Adrenal gland (tissue), 12 donors: ENCODE data around the gene UBE2E3. TPM values are rescaled to one million over a fixed set of nuclear protein-coding genes. Genes with fewer than 3 reads are reported as not detected.

Source experiments
- DNase-seq, 7 donors: peaks; one replicate each; pipeline ENCODE4 v3.0.0-alpha.2; 2019 to 2020
- H3K27ac ChIP-seq, 5 donors: fragments of 200-600 bp; sonication (generic) in 4 of 5; 1 replicate in 3 of 5; 2 replicates in 2 of 5; pipeline versions ENCODE4 v1.5.1 to v1.8.0; 2016 to 2020; ENCODE audit warnings: mild to moderate bottlenecking in 1 of 5
- H3K27me3 ChIP-seq: fragments of 200-600 bp; 2 replicates; pipeline ENCODE4 v1.8.0; 2021
- H3K36me3 ChIP-seq, 2 donors: fragments of 200-600 bp; replicated peaks in 1 of 2; 1 replicate in 1 of 2; 2 replicates in 1 of 2; pipeline versions ENCODE4 v1.5.1 to v1.8.0; 2018 to 2022
- H3K4me1 ChIP-seq, 2 donors: fragments of 200-600 bp; replicated peaks in 1 of 2; 1 replicate in 1 of 2; 2 replicates in 1 of 2; pipeline versions ENCODE4 v1.5.1 to v1.8.0; 2018 to 2021
- H3K4me3 ChIP-seq, 4 donors: fragments of 200-600 bp; sonication (generic) in 3 of 4; one replicate each; pipeline ENCODE4 v1.5.1; 2016 to 2018
- H3K9me3 ChIP-seq, 3 donors: fragments of 200-600 bp; sonication (generic) in 1 of 3; replicated peaks in 1 of 3; 1 replicate in 2 of 3; 2 replicates in 1 of 3; pipeline versions ENCODE4 v1.5.1 to v1.8.0; 2016 to 2021
- POLR2A ChIP-seq, 2 donors: fragments of 450-650 bp; IDR thresholded peaks; one replicate each; pipeline ENCODE4 v1.6.1; 2017; ENCODE audit warnings: antibody characterized with exemption in 2 of 2, mild to moderate bottlenecking in 2 of 2, moderate library complexity in 1 of 2
- WGBS, 4 donors: extraction: QIAGEN DNeasy Blood & Tissue Kit in 2 of 4; methylation state at CpG; one replicate each; pipeline versions ENCODE4 v1.1.5 to v1.1.7; 2013 to 2017; 5-methylcytosine and 5-hydroxymethylcytosine counted together
- intact Hi-C, 2 donors: fragments of 100-400 bp; cut with DNase I; formaldehyde crosslinking; loops; one replicate each; pipeline versions ENCODE4 v1.14.1 to v1.15.0; 2022 to 2023
- polyA plus RNA-seq, 3 donors: library from polyadenylated mRNA; stranded (reverse); fragments of 200-250 nt in 2 of 3; fragments of 350-450 nt in 1 of 3; fragmentation: Illumina TruSeq in 1 of 3; extraction: RNeasy Lipid Tissue Mini Kit (QIAGEN cat#74804) in 1 of 3; gene quantifications; one replicate each; pipeline ENCODE4 v1.2.3, GENCODE V29; 2013 to 2014
- total RNA-seq, 9 donors: library from RNA; depleted of rRNA in 4 of 9; stranded (reverse); fragments of >200 nt in 4 of 9; fragments of 120-200 nt in 1 of 9; fragmentation: NEBNext Ultra II Directional in 1 of 9; extraction: Animal tissue kit (Norgen Biotek cat#: 25700) in 1 of 9; gene quantifications; one replicate each; pipeline versions ENCODE4 v1.1.0 to v1.2.4, GENCODE V29; 2013 to 2023
- TF ChIP-seq, protein P1 (sequence below), 6 experiments: fragments of 450-650 bp in 4 of 6; fragments of 200-600 bp in 2 of 6; sonication (generic) in 1 of 6; IDR thresholded peaks; 1 replicate in 5 of 6; 2 replicates in 1 of 6; pipeline versions ENCODE4 v1.5.1 to v1.8.0; 2016 to 2021; ENCODE audit warnings: antibody characterized with exemption in 6 of 6, mild to moderate bottlenecking in 2 of 6, moderate library complexity in 1 of 6
- donor health status: healthy with polysubstance abuse.
- donor health status: Bipolar disorder and iron deficiency.
- donor health status: DM: yes; HTN: yes; CAD: no.
- donor health status: DM: no; HTN: no; CAD: no.
- donor health status: DM: no; HTN: no; CAD: no.
- donor health status: DM: yes; HTN: yes; CAD: no.

UBE2E3 gene
- total and polyA plus RNA-seq, 12 donors: 30.8 to 87.1 (median 51.0) TPM

- Histone ChIP-seq H3K4me1 (no peaks in the 10 kb centered on the region), H3K27ac (no peak overlapping the region), H3K9me3 (no peaks in the 10 kb centered on the region), H3K4me3 (no peak overlapping the region), H3K27me3 (no peaks in the 10 kb centered on the region), H3K36me3 (no peaks in the 10 kb centered on the region)
- TF ChIP-seq, protein P1, sequence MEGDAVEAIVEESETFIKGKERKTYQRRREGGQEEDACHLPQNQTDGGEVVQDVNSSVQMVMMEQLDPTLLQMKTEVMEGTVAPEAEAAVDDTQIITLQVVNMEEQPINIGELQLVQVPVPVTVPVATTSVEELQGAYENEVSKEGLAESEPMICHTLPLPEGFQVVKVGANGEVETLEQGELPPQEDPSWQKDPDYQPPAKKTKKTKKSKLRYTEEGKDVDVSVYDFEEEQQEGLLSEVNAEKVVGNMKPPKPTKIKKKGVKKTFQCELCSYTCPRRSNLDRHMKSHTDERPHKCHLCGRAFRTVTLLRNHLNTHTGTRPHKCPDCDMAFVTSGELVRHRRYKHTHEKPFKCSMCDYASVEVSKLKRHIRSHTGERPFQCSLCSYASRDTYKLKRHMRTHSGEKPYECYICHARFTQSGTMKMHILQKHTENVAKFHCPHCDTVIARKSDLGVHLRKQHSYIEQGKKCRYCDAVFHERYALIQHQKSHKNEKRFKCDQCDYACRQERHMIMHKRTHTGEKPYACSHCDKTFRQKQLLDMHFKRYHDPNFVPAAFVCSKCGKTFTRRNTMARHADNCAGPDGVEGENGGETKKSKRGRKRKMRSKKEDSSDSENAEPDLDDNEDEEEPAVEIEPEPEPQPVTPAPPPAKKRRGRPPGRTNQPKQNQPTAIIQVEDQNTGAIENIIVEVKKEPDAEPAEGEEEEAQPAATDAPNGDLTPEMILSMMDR (IDR thresholded peaks at IDR 0.05): peak; percentile 25 to 61 (median 48)
- no peak for TF ChIP-seq POLR2A (IDR thresholded peaks at IDR 0.05)
- intact Hi-C loops: no loop called here
- 75 to 79% (median 77%) methylated on average over 7 of the region's 7 CpGs for WGBS, 4 donors
- DNase-seq: peak in 4 of 7 donors; percentile 7 to 53 (median 26)
Observed at GRCh38 chr2:181058378-181059269, 78.2 kb downstream of the UBE2E3 start.

GRCh38 chr2:181063696-181064095 lies 83.3 kb downstream of the UBE2E3 start:
- intact Hi-C loops: no loop called here
- Histone ChIP-seq H3K36me3 (no peaks in the 10 kb centered on the region), H3K27ac (no peak overlapping the region), H3K27me3 (no peaks in the 10 kb centered on the region), H3K9me3 (no peaks in the 10 kb centered on the region), H3K4me1 (no peaks in the 10 kb centered on the region), H3K4me3 (no peak overlapping the region)
- TF ChIP-seq POLR2A (IDR thresholded peaks at IDR 0.05): no peak
- TF ChIP-seq, protein P1 (IDR thresholded peaks at IDR 0.05): no peak
- DNase-seq: no peak
- WGBS, 4 donors: 37 to 58% (median 48%) methylated on average over 1 of the region's 1 CpG

GRCh38 chr2:181065458-181065857 lies 85.1 kb downstream of the UBE2E3 start:
- H3K4me1 ChIP-seq: no peaks in the 10 kb centered on the region
- no peak for DNase-seq
- H3K36me3 ChIP-seq: no peaks in the 10 kb centered on the region
- intact Hi-C loops: no loop called here
- H3K4me3 ChIP-seq: no peak overlapping the region
- H3K27me3 ChIP-seq: no peaks in the 10 kb centered on the region
- no peaks in the 10 kb centered on the region for H3K9me3 ChIP-seq
- TF ChIP-seq, protein P1 (IDR thresholded peaks at IDR 0.05): no peak
- no peak for TF ChIP-seq POLR2A (IDR thresholded peaks at IDR 0.05)
- no peak overlapping the region for H3K27ac ChIP-seq

DNA sequence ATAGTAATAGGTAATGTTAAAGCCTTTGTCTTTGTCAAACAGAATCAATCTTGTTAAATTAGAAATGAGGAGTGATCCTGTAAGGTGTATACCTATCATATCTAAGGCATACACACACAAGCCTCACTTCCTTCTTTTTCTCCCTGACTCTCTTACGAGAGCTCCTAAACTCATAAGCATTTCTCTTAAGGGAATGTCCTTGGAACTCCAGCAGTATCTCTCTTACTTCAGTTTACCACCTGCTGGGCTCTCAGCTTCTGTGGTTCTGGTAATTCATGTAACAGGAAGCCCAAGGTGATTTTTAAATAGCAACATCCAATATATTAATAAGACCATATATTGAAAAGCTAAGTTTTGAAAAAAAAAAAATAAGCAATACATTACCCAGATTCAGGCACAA lies 85.9 kb downstream of the UBE2E3 start:
- Histone ChIP-seq H3K27ac (no peak overlapping the region), H3K36me3 (no peaks in the 10 kb centered on the region), H3K27me3 (no peaks in the 10 kb centered on the region), H3K9me3 (no peaks in the 10 kb centered on the region), H3K4me1 (no peaks in the 10 kb centered on the region), H3K4me3 (no peak overlapping the region)
- TF ChIP-seq, protein P1 (IDR thresholded peaks at IDR 0.05): no peak
- TF ChIP-seq POLR2A (IDR thresholded peaks at IDR 0.05): no peak
- intact Hi-C loops: no loop called here
- no peak for DNase-seq
- 50 to 71% (median 68%) methylated on average over 1 of the region's 1 CpG for WGBS, 4 donors
